CD4-positive, alpha-beta T cell treated with Interleukin-12 subunit alpha and Interleukin-12 subunit beta, for 1 hour (primary cell): ENCODE data around the gene ALDH1L2.
"Not testable (repeated sequence)": the region's sequence is repeated elsewhere in the genome, so short reads cannot be mapped to it uniquely, and the experiment has no call there.

Experiments
- DNase-seq: peaks from one replicate; pipeline ENCODE4 v3.0.0-alpha.2; 2020

The ALDH1L2 gene

GRCh38 chr12:105030820-105031807, 53.1 kb downstream of the ALDH1L2 start:
- no peak for DNase-seq

DNA sequence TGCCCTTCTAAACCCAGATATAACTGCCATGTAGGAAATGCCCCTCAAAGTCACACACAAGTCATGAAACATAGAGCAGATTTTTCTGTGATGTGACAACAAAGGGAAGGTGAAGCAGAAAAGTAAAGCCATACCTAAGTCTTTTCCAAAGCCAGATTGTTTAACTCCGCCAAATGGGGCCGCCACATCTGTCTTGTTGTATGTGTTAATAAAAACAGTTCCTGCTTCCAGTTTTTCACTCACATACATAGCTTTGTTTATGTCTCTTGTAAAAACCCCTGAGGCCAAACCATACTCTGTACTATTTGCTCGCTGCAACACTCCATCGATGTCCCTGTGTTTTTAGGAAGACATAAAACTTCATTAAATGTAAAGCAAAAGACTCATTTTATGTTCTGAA, 57.8 kb downstream of the ALDH1L2 start:
- no peak for DNase-seq

DNA sequence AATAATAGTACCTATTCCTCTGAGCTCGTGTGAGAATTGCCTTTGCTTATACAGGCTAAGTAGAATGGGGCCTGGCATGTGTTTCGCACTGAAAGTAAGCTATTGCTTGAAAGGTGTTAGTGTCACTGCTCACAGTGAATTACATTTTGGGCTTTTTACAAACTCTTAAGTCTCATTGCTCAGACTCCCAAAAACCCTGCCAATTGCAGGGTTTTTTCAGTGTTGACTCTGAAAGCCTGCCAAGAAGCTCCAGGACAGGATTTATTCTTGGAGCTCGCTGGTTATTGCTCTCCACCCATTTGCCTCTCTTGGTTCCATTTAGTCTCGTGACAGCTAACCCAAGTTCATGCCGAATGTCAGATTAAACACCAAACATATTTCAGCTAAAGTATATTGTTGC, 58.4 kb downstream of the ALDH1L2 start:
- DNase-seq, result no peak

- DNase-seq, result no peak
Observed at GRCh38 chr12:105024928-105025327, 59.3 kb downstream of the ALDH1L2 start.

- no peak for DNase-seq
Observed at GRCh38 chr12:105020241-105020962, 63.9 kb downstream of the ALDH1L2 start.

GRCh38 chr12:105018776-105019175, 65.5 kb downstream of the ALDH1L2 start:
- DNase-seq, result no peak

GRCh38 chr12:105018012-105018411, 66.2 kb downstream of the ALDH1L2 start:
- DNase-seq, result no peak

- DNase-seq, result no peak
Observed at GRCh38 chr12:105015543-105015942, 68.7 kb downstream of the ALDH1L2 start.

- no peak for DNase-seq
Observed at GRCh38 chr12:105014603-105015002, 69.7 kb downstream of the ALDH1L2 start.

GRCh38 chr12:105013892-105014291, 70.4 kb downstream of the ALDH1L2 start:
- no peak for DNase-seq

DNA sequence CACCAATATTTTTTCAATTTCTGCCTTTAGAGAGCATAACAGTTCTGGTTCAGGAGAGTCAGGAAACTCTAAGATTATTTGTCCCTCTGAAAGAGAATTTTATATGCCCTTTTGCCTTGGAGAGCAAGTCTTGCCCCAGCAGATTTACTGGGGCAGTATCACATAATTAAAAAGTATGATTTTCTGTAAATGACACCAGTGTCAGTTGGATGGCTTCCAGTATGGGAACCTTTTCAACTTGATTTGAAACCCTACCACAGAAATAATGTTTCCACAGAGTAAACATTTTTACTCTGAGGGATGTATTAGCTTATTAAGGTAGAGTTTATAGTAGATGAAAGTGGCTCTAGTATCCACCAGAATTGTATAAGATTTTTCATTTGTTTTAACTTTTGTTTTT, 82.8 kb downstream of the ALDH1L2 start:
- no peak for DNase-seq

DNA sequence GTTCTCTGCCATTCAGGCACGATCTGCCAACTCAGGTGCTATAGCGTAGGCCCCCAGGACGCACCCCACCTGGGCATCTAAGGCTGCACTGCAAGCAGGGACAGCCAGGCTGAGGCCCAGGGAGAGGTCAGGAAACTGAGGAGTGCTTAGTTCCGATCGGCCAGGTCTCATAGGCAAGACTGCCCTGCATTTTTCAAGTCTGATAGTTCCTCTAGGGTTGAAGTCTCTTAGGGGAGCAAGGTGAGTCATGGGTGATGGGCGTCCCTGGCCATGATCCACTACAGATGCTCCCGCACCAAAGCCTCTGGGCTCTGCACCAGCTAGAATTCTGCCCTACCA, 84.9 kb downstream of the ALDH1L2 start:
- DNase-seq, result no peak

- DNase-seq, result no peak
Observed at GRCh38 chr12:104998423-104999346, 85.6 kb downstream of the ALDH1L2 start.

DNA sequence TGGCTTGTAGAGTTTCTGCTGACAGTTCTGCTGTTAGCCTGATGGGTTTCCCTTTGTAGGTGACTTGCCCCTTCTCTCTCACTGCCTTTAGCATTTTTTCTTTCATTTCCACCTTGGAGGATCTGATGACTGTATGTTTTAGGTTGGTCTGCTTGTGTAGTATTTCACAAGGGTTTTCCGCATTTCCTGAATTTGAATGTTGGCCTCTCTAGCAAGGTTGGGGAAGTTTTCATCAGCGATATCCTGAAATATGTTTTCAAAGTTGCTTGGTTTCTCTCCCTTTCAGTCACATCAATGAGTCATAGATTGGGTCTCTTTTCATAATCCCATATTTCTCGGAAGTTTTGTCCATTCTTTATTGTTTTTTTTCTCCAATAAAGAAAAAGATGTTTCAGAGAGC, 86.7 kb downstream of the ALDH1L2 start:
- no peak for DNase-seq

GRCh38 chr12:104994336-104994735, 89.9 kb downstream of the ALDH1L2 start:
- no peak for DNase-seq

DNA sequence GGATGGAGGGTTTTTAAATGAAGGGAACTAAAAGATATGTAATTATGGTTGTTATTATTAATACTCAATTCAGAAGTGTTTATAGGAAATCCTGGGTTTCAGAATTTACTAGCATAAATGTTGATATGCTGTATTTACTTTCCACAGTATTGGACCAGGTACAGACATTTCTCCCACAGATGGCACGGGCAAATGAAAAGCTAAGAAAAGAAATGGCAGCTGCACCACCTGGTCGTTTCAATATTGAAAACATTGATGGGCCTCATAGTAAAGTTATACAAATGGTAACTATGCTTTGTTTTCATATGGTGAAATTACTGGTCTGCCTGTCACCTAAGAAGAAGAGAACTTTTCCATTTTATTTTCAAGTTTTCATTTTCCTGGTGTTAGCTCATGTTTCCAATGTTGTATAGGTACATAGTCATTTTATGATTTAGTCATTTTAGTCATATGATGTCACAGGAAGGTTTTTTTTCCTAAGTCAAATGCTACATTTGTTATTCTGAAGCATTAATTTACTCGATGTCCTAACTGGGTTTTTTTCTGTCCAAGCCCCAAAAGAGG, 92.6 kb downstream of the ALDH1L2 start:
- DNase-seq, result no peak

DNA sequence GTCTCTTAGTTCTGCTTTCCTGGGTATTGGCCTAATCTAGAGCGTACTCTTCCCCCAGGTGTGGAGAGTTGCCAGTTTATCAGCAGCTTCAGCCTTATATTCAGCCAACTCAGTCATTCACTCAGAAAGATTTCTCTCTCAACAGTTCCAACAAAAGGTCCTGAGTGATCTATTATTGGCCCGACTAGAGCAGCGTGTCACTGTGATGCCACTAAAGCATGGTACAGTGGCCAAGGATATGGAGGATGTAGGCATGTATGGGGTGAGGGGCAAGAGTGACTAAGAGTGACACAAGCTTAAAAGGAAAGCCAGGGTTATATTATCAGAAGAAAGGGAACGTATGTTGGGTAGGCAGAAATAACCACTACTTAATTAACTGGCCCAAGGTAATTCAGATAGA, 93.3 kb downstream of the ALDH1L2 start:
- DNase-seq, result no peak

- DNase-seq, result peak; percentile 83
Observed at GRCh38 chr12:104986022-104986941, 98.0 kb downstream of the ALDH1L2 start, which contains the start of gene NOPCHAP1. TSS of gene NOPCHAP1 (plus strand) at chr12:104986316. CDS start at chr12:104986353, 37 bp downstream.

- no peak for DNase-seq
Observed at GRCh38 chr12:104985206-104985605, 99.1 kb downstream of the ALDH1L2 start.

DNA sequence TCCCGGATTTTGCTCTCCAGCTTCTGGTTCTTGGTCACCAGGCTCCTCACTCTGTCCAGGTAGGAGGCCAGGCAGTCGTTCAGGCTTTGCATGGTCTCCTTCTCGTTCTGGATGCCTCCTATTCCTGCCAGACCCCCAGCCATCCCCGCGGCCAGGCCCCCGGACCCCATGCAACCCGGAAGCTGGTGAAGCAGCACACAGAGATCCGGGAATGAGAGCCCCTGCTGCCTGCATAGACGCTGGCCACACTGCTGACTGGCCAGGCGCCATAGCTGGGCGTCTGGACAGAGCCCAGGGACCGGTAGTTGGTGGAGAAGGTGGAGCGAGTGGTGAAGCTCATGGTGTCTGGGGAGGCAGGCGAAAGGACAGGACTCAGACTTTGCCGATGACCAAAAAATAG, 106.6 kb downstream of the ALDH1L2 start:
- not testable (repeated sequence) for DNase-seq

DNA sequence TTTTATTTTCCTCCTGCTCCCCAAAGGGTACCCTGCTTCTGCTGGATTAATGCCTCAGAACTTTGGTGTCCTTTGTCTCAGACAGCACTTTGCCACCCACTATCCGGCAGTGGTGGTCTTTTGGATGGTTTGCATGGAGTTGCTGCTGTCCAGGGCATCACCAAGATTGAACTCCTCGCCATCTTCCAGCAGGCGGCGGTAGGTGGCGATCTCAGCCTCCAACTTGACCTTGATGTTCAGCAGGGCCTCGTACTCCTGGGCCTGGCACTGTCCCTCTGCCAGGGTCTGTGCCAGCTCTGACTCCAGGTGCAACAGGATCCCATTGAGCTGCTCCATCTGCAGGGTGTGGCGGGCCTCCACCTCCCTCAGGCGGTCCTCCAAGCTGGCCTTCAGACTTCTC, 107.6 kb downstream of the ALDH1L2 start:
- DNase-seq, result no peak
